WTC11 (cell line): ENCODE data around the gene RBMS1.

Experiments
- CTCF ChIP-seq: fragments of 200-600 bp; IDR thresholded peaks from 2 replicates; pipeline ENCODE4 v1.8.0; 2022; ENCODE audit warnings: antibody characterized with exemption
- FOXJ3 ChIP-seq: sonication (generic); formaldehyde crosslinking; IDR thresholded peaks from 2 replicates; pipeline ENCODE4 v1.9.0; 2021; ENCODE audit warnings: missing genetic modification reagents, mild to moderate bottlenecking, borderline replicate concordance
- IRF2 ChIP-seq: sonication (generic); formaldehyde crosslinking; IDR thresholded peaks from 2 replicates; pipeline ENCODE4 v1.8.0; 2022; ENCODE audit warnings: low read depth, missing genetic modification reagents, borderline replicate concordance
- MAX ChIP-seq: sonication (generic); formaldehyde crosslinking; IDR thresholded peaks from 2 replicates; pipeline ENCODE4 v1.8.0; 2022; ENCODE audit warnings: mild to moderate bottlenecking, missing genetic modification reagents
- SP1 ChIP-seq: sonication (generic); formaldehyde crosslinking; conservative IDR thresholded peaks from 2 replicates; pipeline ENCODE4 v1.8.1; 2022; ENCODE audit warnings: missing genetic modification reagents
- STAT6 ChIP-seq: sonication (generic); formaldehyde crosslinking; conservative IDR thresholded peaks from 2 replicates; pipeline ENCODE4 v1.8.1; 2023; ENCODE audit warnings: mild to moderate bottlenecking, low read depth, missing genetic modification reagents, moderate library complexity
- TEAD4 ChIP-seq: sonication (generic); formaldehyde crosslinking; IDR thresholded peaks from 2 replicates; pipeline ENCODE4 v1.8.0; 2022; ENCODE audit warnings: mild to moderate bottlenecking, missing genetic modification reagents

- no peak for TF ChIP-seq IRF2 (CRISPR knock-in tag)
- no peak for TF ChIP-seq CTCF
- no peak for TF ChIP-seq STAT6
- no peak for TF ChIP-seq FOXJ3 (CRISPR knock-in tag)
- no peak for TF ChIP-seq MAX (CRISPR knock-in tag)
- no peak for TF ChIP-seq SP1
- TF ChIP-seq TEAD4, result no peak
Observed at GRCh38 chr2:160253440-160254188, 240.0 kb downstream of the RBMS1 start.
